A673 (cell line): ENCODE results near the gene YTHDF2. TPM values are rescaled to one million over a fixed set of nuclear protein-coding genes. Genes with fewer than 3 reads are reported as not detected.

Experiments used
- BruUV-seq: library from RNA; stranded (reverse); fragments of 400-500 nt; replicated peaks from 2 replicates; lab custom pipeline; 2021; lab: Mats Ljungman, UMichigan
- CTCF ChIA-PET: fragments of 300-600 bp; sonication (Branson Sonifier 250); formaldehyde crosslinking; loops from one replicate; lab custom pipeline; 2022; ENCODE audit warnings: antibody characterized with exemption; lab: Charles Lee
- POLR2A ChIA-PET: fragments of 300-600 bp; sonication (Branson Sonifier 250); formaldehyde crosslinking; loops from one replicate; lab custom pipeline; 2022; ENCODE audit warnings: antibody characterized with exemption; ENCODE audit not compliant: low non-redundant PET; lab: Charles Lee
- DNase-seq: peaks from one replicate; pipeline ENCODE4 v3.0.0-alpha.2; 2015; ENCODE audit warnings: low spot score
- H3K27ac ChIP-seq: fragments of 200-600 bp; sonication (generic); 2 replicates; pipeline ENCODE4 v1.5.1; 2016; ENCODE audit warnings: mixed run types, low read depth, mild to moderate bottlenecking, mixed read lengths, antibody characterized with exemption, low read length; ENCODE audit not compliant: poor library complexity, severe bottlenecking
- H3K27me3 ChIP-seq: fragments of 200-600 bp; sonication (generic); replicated peaks from 2 replicates; pipeline ENCODE4 v1.6.1; 2017; ENCODE audit warnings: mixed run types, low read depth, mild to moderate bottlenecking, mixed read lengths, antibody characterized with exemption, low read length; ENCODE audit not compliant: insufficient read depth, poor library complexity
- H3K36me3 ChIP-seq: fragments of 200-600 bp; sonication (generic); 2 replicates; pipeline ENCODE4 v1.6.1; 2016; ENCODE audit warnings: mixed run types, mild to moderate bottlenecking, mixed read lengths, antibody characterized with exemption, low read length; ENCODE audit not compliant: insufficient read depth, poor library complexity, severe bottlenecking
- H3K4me1 ChIP-seq: fragments of 200-600 bp; sonication (generic); 2 replicates; pipeline ENCODE4 v1.6.1; 2017; ENCODE audit warnings: mixed run types, mild to moderate bottlenecking, mixed read lengths, antibody characterized with exemption, low read length; ENCODE audit not compliant: insufficient read depth, poor library complexity, severe bottlenecking
- H3K4me3 ChIP-seq: fragments of 200-600 bp; sonication (generic); 2 replicates; pipeline ENCODE4 v1.5.1; 2016; ENCODE audit warnings: low read depth, mixed run types, mild to moderate bottlenecking, mixed read lengths, low read length; ENCODE audit not compliant: poor library complexity, severe bottlenecking
- H3K9me3 ChIP-seq: fragments of 200-600 bp; sonication (generic); 2 replicates; pipeline ENCODE4 v1.6.1; 2016; ENCODE audit warnings: mixed run types, low read depth, mild to moderate bottlenecking, mixed read lengths, antibody characterized with exemption, low read length; ENCODE audit not compliant: poor library complexity, severe bottlenecking
- EZH2 ChIP-seq: fragments of 200-600 bp; sonication (generic); IDR thresholded peaks from 2 replicates; pipeline ENCODE4 v1.6.1; 2017; ENCODE audit warnings: borderline replicate concordance, low read depth, mild to moderate bottlenecking, mixed read lengths, antibody characterized with exemption, low read length; ENCODE audit not compliant: poor library complexity, severe bottlenecking
- intact Hi-C: fragments of 100-400 bp; cut with micrococcal nuclease; formaldehyde crosslinking; loops from one replicate; pipeline ENCODE4 v1.10.0; 2022; ENCODE audit not compliant: unreplicated experiment
- total RNA-seq: library from RNA; stranded (reverse); gene quantifications from 2 replicates; pipeline ENCODE4 v1.2.3, GENCODE V29; 2021
- TF ChIP-seq, protein P1 (sequence below): fragments of 300-800, 200-600 bp; sonication (generic); conservative IDR thresholded peaks from 2 replicates; pipeline ENCODE4 v1.5.1; 2017; ENCODE audit warnings: low read depth, mild to moderate bottlenecking, antibody characterized with exemption, low read length, moderate library complexity, mixed read lengths

Gene YTHDF2
- total RNA-seq, 1 experiment from 2014 or later = 111 TPM

DNA sequence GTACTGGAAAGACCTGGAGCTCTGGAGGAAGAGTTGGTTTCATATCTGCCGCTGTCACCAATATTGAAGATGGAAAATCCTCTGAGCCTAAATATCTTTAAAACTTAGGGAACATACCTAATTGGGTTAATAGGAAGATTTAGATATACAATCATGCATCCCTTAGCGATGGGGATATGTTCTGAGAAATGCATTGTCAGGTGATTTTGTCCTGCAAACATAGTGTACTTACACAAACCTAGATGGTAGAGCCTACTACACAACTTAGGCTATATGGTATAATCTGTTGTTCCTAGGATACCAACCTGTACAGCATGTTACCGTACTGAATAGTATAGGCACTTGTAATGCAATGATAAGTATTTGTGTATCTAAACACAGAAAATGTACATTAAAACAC lies 22.5 kb downstream of the YTHDF2 start:
- POLR2A ChIA-PET = no interaction called here
- intact Hi-C loops = no loop called here

GRCh38 chr1:28761189-28761588 lies 24.4 kb downstream of the YTHDF2 start:
- H3K4me3 ChIP-seq = no peak overlapping the region
- BruUV-seq = no TSS peak
- no peaks in the 10 kb centered on the region for H3K4me1 ChIP-seq
- H3K27ac ChIP-seq = no peak overlapping the region
- H3K27me3 ChIP-seq = no peaks in the 10 kb centered on the region
- no peaks in the 10 kb centered on the region for H3K9me3 ChIP-seq
- CTCF ChIA-PET = no interaction called here
- POLR2A ChIA-PET = no interaction called here
- intact Hi-C loops = no loop called here
- peaks cover 38% of the 10 kb centered on the region for H3K36me3 ChIP-seq
- no peak for DNase-seq
- no peak for TF ChIP-seq EZH2
- TF ChIP-seq, protein P1, sequence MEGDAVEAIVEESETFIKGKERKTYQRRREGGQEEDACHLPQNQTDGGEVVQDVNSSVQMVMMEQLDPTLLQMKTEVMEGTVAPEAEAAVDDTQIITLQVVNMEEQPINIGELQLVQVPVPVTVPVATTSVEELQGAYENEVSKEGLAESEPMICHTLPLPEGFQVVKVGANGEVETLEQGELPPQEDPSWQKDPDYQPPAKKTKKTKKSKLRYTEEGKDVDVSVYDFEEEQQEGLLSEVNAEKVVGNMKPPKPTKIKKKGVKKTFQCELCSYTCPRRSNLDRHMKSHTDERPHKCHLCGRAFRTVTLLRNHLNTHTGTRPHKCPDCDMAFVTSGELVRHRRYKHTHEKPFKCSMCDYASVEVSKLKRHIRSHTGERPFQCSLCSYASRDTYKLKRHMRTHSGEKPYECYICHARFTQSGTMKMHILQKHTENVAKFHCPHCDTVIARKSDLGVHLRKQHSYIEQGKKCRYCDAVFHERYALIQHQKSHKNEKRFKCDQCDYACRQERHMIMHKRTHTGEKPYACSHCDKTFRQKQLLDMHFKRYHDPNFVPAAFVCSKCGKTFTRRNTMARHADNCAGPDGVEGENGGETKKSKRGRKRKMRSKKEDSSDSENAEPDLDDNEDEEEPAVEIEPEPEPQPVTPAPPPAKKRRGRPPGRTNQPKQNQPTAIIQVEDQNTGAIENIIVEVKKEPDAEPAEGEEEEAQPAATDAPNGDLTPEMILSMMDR = no peak

More for the DNA sequence above, 22.5 kb downstream of the YTHDF2 start:
- peaks cover 24% of the 10 kb centered on the region for H3K36me3 ChIP-seq
- no peaks in the 10 kb centered on the region for H3K27me3 ChIP-seq
- peaks cover 6% of the 10 kb centered on the region for H3K4me1 ChIP-seq
- H3K4me3 ChIP-seq = no peak overlapping the region
- no peak overlapping the region for H3K27ac ChIP-seq
- BruUV-seq = no TSS peak
- no peaks in the 10 kb centered on the region for H3K9me3 ChIP-seq
- no peak for TF ChIP-seq EZH2
- TF ChIP-seq, protein P1 = no peak
- CTCF ChIA-PET = interaction anchor here (0.6 kb wide), 1 partner anchor 646 kb away, joined by 3 read pairs; no protein-coding TSS in a partner anchor
- DNase-seq = no peak

DNA sequence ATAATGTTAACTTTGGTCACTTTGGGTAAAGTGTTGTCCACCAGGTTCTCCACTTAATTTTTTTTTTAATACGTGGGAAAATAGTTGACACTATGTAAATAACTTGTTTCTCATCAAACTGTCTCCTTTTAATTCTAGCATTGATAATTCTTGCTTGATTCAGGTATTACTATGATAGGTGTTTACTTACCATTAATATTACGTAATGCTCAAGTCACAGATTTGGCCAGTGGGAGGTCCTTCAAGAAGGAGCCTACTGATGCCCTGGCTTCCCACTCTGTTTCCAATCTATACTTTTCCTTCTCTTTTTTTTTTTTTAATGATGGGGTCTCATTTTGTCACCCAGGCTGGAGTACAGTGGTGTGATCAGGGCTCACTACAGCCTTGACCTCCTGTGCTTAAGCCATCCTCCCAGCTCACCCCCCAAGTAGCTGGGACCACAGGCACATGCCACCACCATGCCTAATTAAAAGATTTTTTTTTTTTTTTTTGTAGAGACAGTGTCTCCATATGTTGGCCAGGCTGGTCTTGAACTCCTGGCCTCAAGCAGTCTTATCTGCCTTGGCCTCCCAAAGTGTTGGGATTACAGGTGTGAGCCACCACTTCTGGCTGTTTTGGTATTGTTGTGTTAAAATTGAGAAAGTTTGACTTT lies 29.9 kb downstream of the YTHDF2 start:
- no peaks in the 10 kb centered on the region for H3K4me1 ChIP-seq
- TF ChIP-seq EZH2 = no peak
- TF ChIP-seq, protein P1 = no peak
- no peaks in the 10 kb centered on the region for H3K9me3 ChIP-seq
- H3K4me3 ChIP-seq = no peak overlapping the region
- no peak overlapping the region for H3K27ac ChIP-seq
- POLR2A ChIA-PET = no interaction called here
- intact Hi-C loops = no loop called here
- DNase-seq = no peak
- BruUV-seq = no TSS peak
- H3K27me3 ChIP-seq = no peaks in the 10 kb centered on the region
- H3K36me3 ChIP-seq = peaks cover 48% of the 10 kb centered on the region
- CTCF ChIA-PET = interaction anchor here (0.6 kb wide), 1 partner anchor 229 kb away, joined by 4 read pairs; no protein-coding TSS in a partner anchor
